GM18870 (cell line): ENCODE measurements around the gene FZD7.

ENCODE experiments used
- ATAC-seq: cut with Tn5 transposase; IDR thresholded peaks from one replicate; pipeline ENCODE4 v1.9.1; 2021; ENCODE audit warnings: moderate library complexity; ENCODE audit not compliant: unreplicated experiment

The FZD7 gene

DNA sequence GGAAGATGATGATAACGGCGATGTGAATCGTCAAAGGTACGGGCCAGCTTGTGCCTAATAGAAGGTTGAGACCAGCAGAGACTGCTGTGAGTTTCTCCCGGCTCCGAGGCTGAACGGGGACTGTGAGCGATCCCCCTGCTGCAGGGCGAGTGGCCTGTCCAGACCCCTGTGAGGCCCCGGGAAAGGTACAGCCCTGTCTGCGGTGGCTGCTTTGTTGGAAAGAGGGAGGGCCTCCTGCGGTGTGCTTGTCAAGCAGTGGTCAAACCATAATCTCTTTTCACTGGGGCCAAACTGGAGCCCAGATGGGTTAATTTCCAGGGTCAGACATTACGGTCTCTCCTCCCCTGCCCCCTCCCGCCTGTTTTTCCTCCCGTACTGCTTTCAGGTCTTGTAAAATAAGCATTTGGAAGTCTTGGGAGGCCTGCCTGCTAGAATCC, 3.0 kb downstream of the FZD7 start:
- no peak for ATAC-seq

GRCh38 chr2:202037086-202037485, 3.4 kb downstream of the FZD7 start:
- ATAC-seq, result no peak

GRCh38 chr2:202038471-202039277, 5.0 kb downstream of the FZD7 start:
- no peak for ATAC-seq

- no peak for ATAC-seq
Observed at GRCh38 chr2:202039278-202040078, 5.8 kb downstream of the FZD7 start.

DNA sequence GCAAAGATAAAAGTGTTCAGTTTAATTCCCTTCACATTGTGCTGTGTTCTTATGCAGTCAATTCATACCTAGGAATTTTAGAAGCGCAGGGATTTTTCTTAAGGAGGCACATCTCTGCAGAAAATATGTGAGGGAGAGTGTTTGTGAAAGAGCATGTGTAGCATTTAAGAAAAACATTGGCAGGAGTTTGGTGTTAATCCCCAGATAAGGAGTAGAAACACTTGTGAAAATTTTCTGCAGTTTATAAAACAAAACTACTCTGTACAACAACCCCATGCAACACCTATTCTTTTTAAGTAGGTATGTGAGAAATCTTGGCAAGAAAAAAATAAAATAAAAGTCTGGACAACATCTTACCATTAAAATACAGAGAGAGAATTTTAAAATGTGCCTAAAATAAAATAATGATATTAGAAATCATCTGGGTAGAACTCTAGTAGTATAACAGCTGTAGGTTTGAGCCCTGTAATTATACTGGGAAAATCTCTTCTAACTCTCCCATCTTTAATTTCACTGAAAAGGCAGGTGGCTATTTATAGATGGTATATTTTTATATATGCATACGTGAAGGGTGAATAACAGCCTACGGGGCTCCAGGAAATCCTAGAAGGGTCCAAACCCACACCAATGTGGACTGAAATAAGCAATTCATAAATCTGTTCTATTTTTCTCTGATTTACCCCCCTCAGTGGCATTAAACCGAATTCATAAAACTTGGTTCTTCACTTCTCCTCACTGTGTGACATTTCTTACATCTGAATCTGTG, 6.6 kb downstream of the FZD7 start:
- no peak for ATAC-seq

DNA sequence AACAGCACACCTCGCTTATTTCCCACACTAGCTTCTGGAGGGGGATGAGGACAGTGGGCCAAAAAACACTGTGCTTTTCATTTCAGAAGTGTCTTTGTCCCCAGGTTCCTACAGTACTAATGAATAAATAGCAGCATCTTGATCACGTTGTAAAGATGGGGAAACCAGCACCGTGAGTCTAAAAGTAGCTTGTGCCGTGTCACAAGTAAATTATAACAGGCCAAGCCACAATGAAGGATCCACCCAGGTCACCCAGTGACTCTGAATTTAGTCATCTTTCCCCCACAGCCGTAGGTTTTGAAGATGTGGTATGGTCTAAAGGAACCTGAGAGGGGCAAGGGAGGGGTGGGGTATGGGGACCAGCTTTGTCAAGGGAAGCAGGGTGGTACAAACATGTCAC, 8.8 kb downstream of the FZD7 start:
- ATAC-seq, result no peak

- ATAC-seq, result no peak
Observed at GRCh38 chr2:202043475-202043874, 9.8 kb downstream of the FZD7 start.

- no peak for ATAC-seq
Observed at GRCh38 chr2:202044777-202045176, 11.1 kb downstream of the FZD7 start.

- ATAC-seq, result no peak
Observed at GRCh38 chr2:202046572-202046971, 12.9 kb downstream of the FZD7 start.

GRCh38 chr2:202049092-202049728, 15.6 kb downstream of the FZD7 start:
- ATAC-seq, result no peak

DNA sequence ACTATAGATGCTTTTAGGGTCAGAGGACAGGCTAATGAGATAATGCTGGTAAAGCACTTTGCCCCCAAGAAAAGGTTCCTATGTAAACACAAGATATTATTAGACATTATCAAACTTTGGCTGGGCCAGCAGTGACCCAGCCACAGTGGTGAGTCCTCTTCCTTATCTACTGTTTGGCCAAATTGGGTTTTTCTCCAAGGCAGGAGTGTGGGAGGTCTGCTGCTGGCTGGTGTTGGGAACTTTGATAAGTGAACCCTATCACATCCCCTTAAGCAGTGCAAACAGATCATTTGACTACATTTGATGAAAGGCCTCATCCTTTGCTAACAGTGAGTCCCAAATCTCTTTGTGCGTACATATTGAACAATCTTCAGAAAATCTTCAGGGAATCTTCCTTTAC, 16.2 kb downstream of the FZD7 start:
- ATAC-seq, result no peak

DNA sequence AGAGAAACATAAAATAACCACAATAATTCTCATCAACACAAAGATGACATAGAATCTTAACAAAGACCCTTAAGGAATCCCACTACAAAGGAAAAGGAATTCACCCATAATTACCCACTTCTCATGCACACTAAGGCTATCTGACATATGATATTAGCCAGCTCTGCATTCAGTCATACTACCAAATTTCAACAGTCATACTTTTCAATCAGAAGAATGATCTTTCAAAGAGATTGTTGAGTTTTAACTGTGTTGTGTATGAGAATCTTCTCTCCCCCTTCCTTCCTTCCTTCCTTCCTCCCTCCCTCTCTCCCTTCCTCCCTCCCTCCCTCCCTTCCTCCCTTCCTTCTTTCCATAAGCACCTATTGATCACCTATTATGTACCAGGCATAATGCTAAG, 17.0 kb downstream of the FZD7 start:
- ATAC-seq, result no peak

DNA sequence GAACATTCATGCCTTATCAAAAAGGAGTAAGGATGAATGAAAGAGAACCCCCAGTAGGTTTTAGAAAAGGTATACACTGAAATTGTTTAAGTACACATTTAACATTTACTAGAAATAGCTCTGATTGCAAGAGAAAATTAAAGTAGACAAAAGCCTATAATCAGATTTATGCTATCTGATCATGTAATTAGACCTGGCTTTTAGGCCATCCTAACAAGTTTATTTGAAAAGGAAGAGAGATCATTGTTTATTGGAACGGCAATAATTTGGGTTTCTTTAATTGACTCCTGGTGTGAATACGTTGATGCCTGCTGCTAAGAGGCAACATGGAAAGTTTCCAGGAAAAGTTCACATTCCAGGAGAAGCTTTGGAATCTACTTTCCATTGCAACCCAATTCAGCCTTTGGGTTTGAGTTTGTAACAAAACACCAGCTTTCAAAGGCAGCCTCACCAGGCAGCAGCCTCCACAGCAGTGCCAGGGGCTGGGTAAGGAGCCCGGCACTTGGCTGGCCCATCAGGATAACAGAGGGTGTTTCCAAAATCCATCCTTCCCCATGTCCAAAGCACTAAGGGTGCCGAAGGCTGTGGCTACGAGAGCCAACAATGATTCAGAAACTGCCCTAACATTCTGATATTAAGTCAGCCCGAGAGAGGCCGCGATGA, 18.0 kb downstream of the FZD7 start:
- no peak for ATAC-seq

DNA sequence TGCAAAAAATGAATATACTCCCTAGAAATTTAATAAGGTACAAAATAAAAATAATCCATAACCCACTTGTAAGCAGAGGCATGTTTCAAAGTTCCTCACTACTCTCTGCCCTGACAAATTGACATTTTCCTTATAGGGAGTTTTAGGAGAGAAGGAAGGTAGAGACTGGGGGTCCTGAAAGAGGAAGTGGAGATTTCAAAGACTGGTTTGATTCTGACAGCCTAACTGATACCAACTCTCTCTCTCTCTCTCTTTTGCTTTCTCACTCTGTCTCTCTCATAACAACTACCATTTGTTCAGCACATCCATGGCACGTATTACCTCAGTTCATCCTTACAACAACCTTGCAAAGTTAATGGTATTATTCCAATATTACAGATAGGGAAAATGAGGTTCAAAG, 18.6 kb downstream of the FZD7 start:
- no peak for ATAC-seq

GRCh38 chr2:202054679-202055078, 21.0 kb downstream of the FZD7 start:
- no peak for ATAC-seq

DNA sequence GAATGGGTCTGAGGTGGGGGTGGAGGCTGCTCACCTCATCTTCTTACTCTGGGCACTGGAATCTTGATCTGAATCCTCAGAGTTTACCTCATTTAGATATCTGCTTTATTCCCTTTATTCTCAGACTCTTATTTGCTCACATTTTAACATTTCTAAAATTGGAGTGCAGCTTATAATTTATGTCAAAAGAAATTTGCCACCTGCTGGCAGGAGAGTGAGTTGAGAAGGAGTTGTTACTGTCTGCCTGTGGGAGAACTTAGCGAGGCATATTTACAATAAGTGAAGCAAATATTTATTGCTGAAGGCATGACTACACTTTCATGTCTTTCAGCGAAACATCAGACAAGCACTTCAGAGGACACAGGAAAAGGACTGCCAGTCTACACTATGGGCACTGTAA, 23.0 kb downstream of the FZD7 start:
- no peak for ATAC-seq

DNA sequence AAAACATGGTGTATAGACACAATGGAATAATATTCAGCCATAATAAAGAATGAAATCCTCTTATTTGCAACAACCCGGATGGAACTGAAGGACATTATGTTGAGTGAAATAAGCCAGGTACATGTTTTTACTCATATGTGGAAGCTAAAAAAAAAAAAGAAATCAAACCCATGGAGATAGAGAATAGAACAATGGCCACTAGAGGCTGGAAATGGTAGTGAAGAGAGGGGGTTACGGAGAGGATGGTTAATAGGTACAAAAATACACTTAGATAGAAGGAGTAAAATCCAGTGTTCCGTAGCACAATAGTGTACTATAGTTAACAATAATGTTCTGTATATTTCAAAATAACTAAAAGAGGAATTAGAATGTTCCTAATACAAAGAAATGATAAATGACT, 26.6 kb downstream of the FZD7 start:
- no peak for ATAC-seq

- no peak for ATAC-seq
Observed at GRCh38 chr2:202061695-202062094, 28.0 kb downstream of the FZD7 start.

- no peak for ATAC-seq
Observed at GRCh38 chr2:202064171-202064880, 30.7 kb downstream of the FZD7 start.

DNA sequence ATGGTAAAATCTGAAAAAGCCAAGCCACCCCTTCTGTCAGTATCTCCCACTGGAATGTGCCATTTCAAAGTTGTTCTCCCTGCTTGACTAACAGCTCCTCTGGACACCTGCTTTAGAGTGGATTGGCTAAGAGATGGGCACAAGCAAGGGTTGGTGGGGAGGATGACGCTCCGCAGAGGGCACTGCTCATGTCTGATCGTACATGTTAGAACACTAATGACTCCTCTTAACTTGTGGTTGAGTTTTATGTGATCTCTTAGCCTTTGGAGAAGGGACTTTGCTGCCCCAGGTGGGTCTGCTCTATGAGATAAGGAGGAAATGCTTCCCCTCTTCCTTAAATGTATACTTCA, 31.2 kb downstream of the FZD7 start:
- no peak for ATAC-seq
